GM12892 (cell line): ENCODE measurements around the gene ATF5.
"Not testable (repeated sequence)": the region's sequence is repeated elsewhere in the genome, so short reads cannot be mapped to it uniquely, and the experiment has no call there.

Experiments
- DNase-seq: peaks from one replicate; pipeline ENCODE4 v3.0.0; 2011; ENCODE audit not compliant: insufficient read length
- FAIRE-seq: peaks from 2 replicates; lab custom pipeline; 2011; peaks lifted over from hg19 to GRCh38; lab: Jason Lieb, UNC
- POLR2A ChIP-seq: IDR thresholded peaks from 2 replicates; pipeline ENCODE4 v1.6.1; 2011; ENCODE audit warnings: low read depth, low read length, control low read depth
- POLR2AphosphoS5 ChIP-seq: IDR thresholded peaks from 2 replicates; pipeline ENCODE4 v1.6.1; 2011; ENCODE audit warnings: low read depth, low read length, control low read depth
- TAF1 ChIP-seq: IDR thresholded peaks from 2 replicates; pipeline ENCODE4 v1.6.1; 2011; ENCODE audit warnings: low read depth, mild to moderate bottlenecking, control low read depth, low read length, borderline replicate concordance

The ATF5 gene

GRCh38 chr19:49938662-49939061, 9.7 kb downstream of the ATF5 start:
- DNase-seq (no peak), FAIRE-seq (no peak)
- TF ChIP-seq POLR2AphosphoS5 (no peak), TAF1 (no peak), POLR2A (no peak)

DNA sequence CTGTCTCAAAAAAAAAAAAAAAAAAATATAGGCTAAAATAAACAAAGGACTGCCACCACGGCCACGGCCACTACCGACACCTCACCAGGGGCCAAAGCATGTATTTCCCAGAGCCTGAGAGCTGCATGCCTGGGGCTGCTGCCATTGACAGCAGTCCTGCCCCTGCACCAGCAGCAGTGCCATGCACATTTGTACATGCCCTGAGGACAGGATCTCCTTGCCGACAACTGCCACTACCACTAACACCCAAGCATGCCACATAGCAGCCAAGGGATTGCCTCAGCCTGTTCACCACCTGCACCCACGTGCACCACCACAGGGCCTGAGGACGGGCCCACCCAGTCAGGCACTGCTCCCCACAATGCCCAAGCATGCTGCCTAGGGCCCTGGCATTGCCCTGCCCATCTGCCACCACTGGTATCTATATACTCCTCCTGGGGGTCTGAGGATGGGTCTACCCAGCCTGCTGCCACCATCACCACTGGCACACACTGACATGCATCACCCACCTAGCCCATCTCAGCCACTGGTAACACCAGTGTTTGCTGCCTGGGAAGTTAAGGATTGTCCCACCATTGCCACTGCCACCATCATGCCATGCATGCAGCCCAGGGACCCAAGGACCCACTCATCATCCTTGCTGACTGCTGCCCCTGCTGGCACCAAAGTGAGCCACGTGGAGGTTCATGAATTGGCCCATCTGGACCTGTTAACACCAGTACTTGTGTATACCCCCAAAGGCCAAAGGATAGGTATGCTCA, 10.9 kb downstream of the ATF5 start:
- DNase-seq = no peak
- no peak for FAIRE-seq
- no peak for TF ChIP-seq POLR2AphosphoS5
- TF ChIP-seq TAF1 = no peak
- no peak for TF ChIP-seq POLR2A

- no peak for TF ChIP-seq TAF1
- TF ChIP-seq POLR2A = no peak
- TF ChIP-seq POLR2AphosphoS5 = no peak
- no peak for DNase-seq
- FAIRE-seq = no peak
Measured at GRCh38 chr19:49940482-49940791, 11.4 kb downstream of the ATF5 start.

GRCh38 chr19:49944567-49944966, 15.6 kb downstream of the ATF5 start:
- not testable (repeated sequence) for DNase-seq
- peak; percentile 17 for FAIRE-seq

- TF ChIP-seq TAF1 (no peak), POLR2A (no peak)
- FAIRE-seq (no peak), DNase-seq (no peak)
Measured at GRCh38 chr19:49946415-49946814, 17.4 kb downstream of the ATF5 start.

GRCh38 chr19:49949742-49950589, 21.0 kb downstream of the ATF5 start:
- FAIRE-seq (no peak), DNase-seq (no peak)
- TF ChIP-seq TAF1 (no peak), POLR2A (no peak), POLR2AphosphoS5 (no peak)

GRCh38 chr19:49950590-49950948, 21.6 kb downstream of the ATF5 start:
- FAIRE-seq (no peak), DNase-seq (no peak)
- TF ChIP-seq POLR2AphosphoS5 = no peak
- TF ChIP-seq TAF1 = no peak

- DNase-seq (no peak), FAIRE-seq (no peak)
- no peak for TF ChIP-seq POLR2A
- TF ChIP-seq POLR2AphosphoS5 = no peak
Measured at GRCh38 chr19:49950956-49951526, 22.0 kb downstream of the ATF5 start.

- TF ChIP-seq TAF1 (no peak), POLR2A (no peak), POLR2AphosphoS5 (no peak)
- FAIRE-seq (no peak), DNase-seq (no peak)
Measured at GRCh38 chr19:49951806-49952478, 22.9 kb downstream of the ATF5 start.

DNA sequence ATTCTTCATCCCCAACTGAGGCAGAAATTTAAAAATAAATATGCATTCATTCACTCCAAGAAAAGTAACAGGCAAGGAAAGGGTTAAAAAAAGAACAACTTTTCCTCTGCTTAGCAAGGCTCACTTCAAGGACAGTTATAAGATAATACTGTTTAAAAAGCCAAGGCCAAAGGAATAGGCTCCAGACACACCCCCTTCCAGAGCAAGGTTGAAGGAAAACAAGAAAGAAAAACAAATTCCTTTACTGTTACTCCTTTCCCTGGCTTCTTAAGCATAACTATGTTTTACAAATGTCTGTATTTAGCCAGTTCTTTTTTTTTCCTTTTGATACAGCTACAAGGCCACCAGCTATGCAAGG, 23.5 kb downstream of the ATF5 start:
- FAIRE-seq = no peak
- DNase-seq = no peak
- no peak for TF ChIP-seq POLR2A

GRCh38 chr19:49952906-49953305, 23.9 kb downstream of the ATF5 start:
- DNase-seq = no peak
- no peak for FAIRE-seq
- TF ChIP-seq POLR2A (no peak), POLR2AphosphoS5 (no peak), TAF1 (no peak)

- FAIRE-seq = no peak
- TF ChIP-seq POLR2A (no peak), POLR2AphosphoS5 (no peak), TAF1 (no peak)
Measured at GRCh38 chr19:49953416-49953815, 24.4 kb downstream of the ATF5 start.

More at GRCh38 chr19:49953416-49953815, 24.4 kb downstream of the ATF5 start:
- no peak for DNase-seq
